ENCODE measurements around the gene KRT17. TPM values are rescaled to one million over a fixed set of nuclear protein-coding genes. Genes with fewer than 3 reads are reported as not detected.

KRT17 gene
- total RNA-seq, 2 experiments from 2014 or later, result not detected

DNA sequence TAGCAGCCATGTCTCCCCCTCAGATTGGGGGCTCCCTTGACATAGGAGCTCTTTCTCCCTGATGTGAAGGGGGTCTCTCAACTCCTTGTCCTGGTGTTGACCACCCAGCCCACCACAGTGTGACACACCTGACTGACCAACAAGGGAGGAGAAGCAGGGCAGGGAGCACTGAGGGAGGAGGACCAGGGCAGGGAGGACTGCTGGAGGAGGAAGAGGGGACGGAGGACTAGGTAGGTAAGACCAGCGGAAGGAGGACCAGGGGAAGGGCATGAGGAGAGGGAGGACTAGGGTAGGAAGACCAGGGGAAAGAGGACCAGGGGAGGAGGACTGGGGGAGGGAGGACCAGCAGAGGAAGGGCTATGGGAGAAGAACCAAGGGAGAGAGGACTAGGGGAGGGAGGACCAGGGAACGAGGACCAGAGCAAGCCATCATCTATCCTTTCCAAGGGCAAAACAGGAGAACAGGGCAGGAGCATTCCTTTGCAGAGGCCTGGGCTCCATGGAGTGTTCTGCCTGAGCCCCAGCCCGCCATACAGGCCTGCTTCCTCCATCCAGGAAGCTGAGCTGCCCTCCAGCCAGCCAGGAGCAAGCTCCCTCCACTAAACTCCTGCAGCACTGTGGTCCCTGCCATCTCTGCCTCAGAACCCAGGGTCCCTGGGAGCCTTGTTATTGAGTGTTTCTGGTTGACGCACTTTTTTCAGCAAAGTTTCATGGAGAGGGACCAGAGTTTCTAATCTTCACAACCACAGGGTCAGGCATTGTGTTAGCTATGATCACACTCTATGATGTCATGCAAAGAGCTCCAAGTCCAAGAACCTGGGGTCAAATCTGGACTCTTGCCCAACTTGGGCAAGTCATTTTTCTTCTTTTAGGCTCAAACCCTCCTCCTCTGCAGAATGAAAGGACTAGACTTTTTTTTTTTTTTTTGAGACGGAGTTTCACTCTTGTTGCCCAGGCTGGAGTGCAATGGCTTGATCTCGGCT lies 15.4 kb upstream of the KRT17 start:
- no peak for DNase-seq
- H3K4me1 Mint-ChIP-seq (ENCODE audit: low read depth), result no peaks in the 10 kb centered on the region
- no peak overlapping the region for H3K4me3 Mint-ChIP-seq
- ATAC-seq, result no peak
- ChIA-PET POLR2A (no interaction called here), CTCF (interaction anchor here (1.5 to 2.2 kb wide), 3 partner anchors 9 to 23 kb away, joined by 3 to 11 read pairs (median 7); no protein-coding TSS in a partner anchor)
- H3K36me3 Mint-ChIP-seq (ENCODE audit: low read depth), result no peaks in the 10 kb centered on the region
- no peaks in the 10 kb centered on the region for H3K27me3 Mint-ChIP-seq (ENCODE audit: low read depth)
- H3K27ac Mint-ChIP-seq, result no peak overlapping the region
- no peaks in the 10 kb centered on the region for H3K9me3 Mint-ChIP-seq (ENCODE audit: insufficient read depth)

DNA sequence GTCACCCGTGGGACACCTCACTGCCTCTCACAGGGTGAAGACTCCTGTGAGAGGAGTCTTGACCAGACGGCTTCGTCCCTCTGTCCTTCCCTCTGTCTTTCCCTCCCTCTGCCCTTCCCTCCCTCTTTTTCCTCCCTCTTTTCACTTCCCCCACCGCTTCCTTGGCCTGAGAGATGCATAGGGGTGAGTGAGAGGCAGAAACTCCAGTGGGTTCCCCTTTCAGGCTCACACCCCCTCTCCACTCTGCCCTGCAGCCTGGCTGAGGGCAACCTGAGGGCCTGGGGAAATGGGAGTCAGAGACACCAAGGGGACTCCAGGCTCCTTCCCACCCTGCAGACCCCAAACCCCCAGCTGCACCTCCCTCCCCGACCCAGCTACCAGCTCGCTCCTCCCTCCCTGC lies 14.6 kb upstream of the KRT17 start:
- ATAC-seq (no peak), DNase-seq (no peak)
- Mint-ChIP-seq H3K4me1 (ENCODE audit: low read depth) (no peaks in the 10 kb centered on the region), H3K27me3 (ENCODE audit: low read depth) (no peaks in the 10 kb centered on the region), H3K36me3 (ENCODE audit: low read depth) (no peaks in the 10 kb centered on the region), H3K27ac (no peak overlapping the region), H3K9me3 (ENCODE audit: insufficient read depth) (no peaks in the 10 kb centered on the region), H3K4me3 (no peak overlapping the region)
- CTCF ChIA-PET, result interaction anchor here (2.2 kb wide), 1 partner anchor 10 kb away, joined by 11 read pairs; no protein-coding TSS in a partner anchor
- POLR2A ChIA-PET, result no interaction called here

DNA sequence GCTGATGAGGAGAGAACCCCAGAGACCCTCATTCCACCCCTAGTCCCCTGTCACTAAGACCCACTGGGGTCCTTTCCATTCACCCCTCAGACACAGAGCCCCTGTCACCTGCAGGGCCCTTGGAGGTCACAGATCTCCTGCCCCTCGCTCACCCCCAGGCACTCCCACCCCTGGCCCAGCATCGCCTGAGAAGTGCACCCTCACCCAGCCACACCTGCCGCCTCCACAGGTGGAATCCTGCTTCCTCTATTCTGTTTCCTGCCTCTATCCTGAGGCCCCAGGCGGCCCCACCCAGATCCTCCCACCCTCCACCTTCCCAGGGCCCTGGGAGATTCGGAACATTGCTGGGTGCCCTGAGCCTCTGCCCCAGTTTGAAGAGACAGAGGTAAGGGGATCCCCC lies 13.8 kb upstream of the KRT17 start:
- ATAC-seq (no peak), DNase-seq (no peak)
- Mint-ChIP-seq H3K4me1 (ENCODE audit: low read depth) (no peaks in the 10 kb centered on the region), H3K27me3 (ENCODE audit: low read depth) (no peaks in the 10 kb centered on the region), H3K27ac (no peak overlapping the region), H3K9me3 (ENCODE audit: insufficient read depth) (no peaks in the 10 kb centered on the region), H3K4me3 (no peak overlapping the region), H3K36me3 (ENCODE audit: low read depth) (no peaks in the 10 kb centered on the region)
- ChIA-PET POLR2A (no interaction called here), CTCF (no interaction called here)

DNA sequence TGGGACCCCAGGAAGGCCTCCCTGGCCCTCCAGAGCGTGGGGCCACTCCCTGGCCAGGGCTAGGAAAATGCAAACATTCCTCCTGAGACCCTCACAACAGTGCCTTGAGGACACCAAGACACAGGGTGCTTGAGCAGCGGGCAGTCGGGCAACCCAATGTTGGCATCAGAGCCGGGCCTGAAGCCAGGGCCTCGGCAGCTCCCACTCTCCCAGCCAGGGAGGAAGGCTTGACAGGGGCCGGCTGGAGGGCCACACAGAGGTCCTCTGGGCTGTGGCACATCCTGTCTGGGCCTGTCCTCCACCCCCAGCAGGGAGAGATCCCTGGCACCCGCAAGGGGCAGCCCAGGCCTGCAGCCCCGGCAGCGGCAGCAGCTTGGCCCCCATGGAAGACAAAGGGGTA lies 12.3 kb upstream of the KRT17 start:
- no peaks in the 10 kb centered on the region for H3K9me3 Mint-ChIP-seq (ENCODE audit: insufficient read depth)
- H3K27ac Mint-ChIP-seq, result no peak overlapping the region
- no peaks in the 10 kb centered on the region for H3K36me3 Mint-ChIP-seq (ENCODE audit: low read depth)
- ChIA-PET POLR2A (no interaction called here), CTCF (interaction anchor here (2.5 kb wide), 1 partner anchor 12 kb away, joined by 11 read pairs; no protein-coding TSS in a partner anchor)
- no peak for DNase-seq
- no peak for ATAC-seq
- no peaks in the 10 kb centered on the region for H3K4me1 Mint-ChIP-seq (ENCODE audit: low read depth)
- H3K27me3 Mint-ChIP-seq (ENCODE audit: low read depth), result no peaks in the 10 kb centered on the region
- no peak overlapping the region for H3K4me3 Mint-ChIP-seq

DNA sequence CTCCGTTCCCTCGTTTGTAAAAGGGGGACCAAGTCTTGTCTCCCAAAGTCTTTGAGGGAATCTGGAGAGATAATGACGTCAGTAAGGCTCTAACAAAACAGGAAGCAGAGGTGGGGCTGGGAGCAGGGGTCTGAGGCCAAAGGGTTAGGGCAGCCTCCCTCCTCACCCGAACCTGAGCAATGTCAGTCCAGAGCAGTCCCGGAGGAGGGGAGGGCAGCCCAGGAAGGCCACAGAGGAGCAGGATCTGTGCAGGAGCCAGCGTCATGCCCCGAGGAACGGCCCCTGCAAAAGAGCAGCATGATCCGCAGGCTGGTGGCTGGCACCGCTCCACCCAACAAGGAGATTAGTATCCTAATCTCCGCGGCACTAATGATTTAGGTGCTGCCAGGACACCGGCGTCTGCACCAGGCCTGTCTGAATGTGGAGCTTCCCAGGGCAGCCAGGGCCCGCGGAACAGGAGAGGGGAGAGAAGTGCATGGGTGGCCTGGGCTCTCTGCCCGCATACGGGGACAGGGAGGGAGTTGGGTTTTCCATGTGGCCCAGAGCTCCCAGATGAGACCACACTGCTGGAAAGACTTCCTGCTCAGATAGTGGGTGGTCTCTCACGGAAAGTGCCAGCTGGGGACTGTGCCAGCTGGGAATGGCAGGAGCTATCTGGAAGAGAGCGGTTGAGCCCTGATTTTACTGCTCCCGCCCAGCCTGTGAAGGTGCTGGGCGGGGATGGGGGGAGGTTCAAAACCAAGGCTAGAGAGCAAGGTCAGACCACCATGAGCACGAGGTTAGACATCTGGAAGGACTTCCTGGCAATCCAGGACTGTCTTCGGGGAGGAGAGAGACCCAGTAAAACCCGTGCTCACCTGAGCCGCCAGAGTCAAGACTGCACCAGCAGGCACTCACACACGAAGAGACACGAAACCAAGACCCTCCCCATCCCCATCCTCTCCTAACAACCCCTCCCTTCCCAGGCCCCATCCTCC lies 11.0 kb upstream of the KRT17 start:
- Mint-ChIP-seq H3K36me3 (ENCODE audit: low read depth) (no peaks in the 10 kb centered on the region), H3K27ac (no peak overlapping the region), H3K4me1 (ENCODE audit: low read depth) (no peaks in the 10 kb centered on the region), H3K9me3 (ENCODE audit: insufficient read depth) (no peaks in the 10 kb centered on the region), H3K27me3 (ENCODE audit: low read depth) (no peaks in the 10 kb centered on the region), H3K4me3 (no peak overlapping the region)
- POLR2A ChIA-PET, result no interaction called here
- DNase-seq, result no peak
- no peak for ATAC-seq
- CTCF ChIA-PET, result interaction anchor here (1.0 to 2.5 kb wide), 3 partner anchors 13 to 28 kb away, joined by 4 to 11 read pairs (median 4); no protein-coding TSS in a partner anchor

DNA sequence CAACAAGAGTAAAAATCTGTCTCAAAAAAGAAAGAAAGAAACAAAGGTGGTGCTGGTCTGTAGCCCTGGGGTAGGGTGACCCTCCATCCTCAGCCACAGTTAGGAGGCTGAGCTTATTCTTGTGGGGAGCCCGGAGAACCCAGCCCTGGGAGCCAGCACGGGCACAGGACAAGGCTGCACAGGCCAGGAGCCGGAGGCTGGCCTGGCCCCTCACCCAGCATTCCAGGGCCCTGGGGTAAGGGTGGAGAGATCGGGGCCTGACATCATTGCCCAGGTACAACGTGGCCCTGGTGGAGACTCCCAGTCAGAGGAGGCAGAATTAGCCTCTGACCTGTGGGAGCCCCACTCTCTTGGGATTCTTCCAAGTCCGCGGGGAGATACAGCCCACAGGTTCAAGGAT lies 10.3 kb upstream of the KRT17 start:
- Mint-ChIP-seq H3K4me1 (ENCODE audit: low read depth) (no peaks in the 10 kb centered on the region), H3K4me3 (no peak overlapping the region), H3K27me3 (ENCODE audit: low read depth) (no peaks in the 10 kb centered on the region), H3K36me3 (ENCODE audit: low read depth) (no peaks in the 10 kb centered on the region), H3K27ac (peak overlapping the region; percentile 34), H3K9me3 (ENCODE audit: insufficient read depth) (no peaks in the 10 kb centered on the region)
- POLR2A ChIA-PET, result no interaction called here
- CTCF ChIA-PET, result interaction anchor here (1.0 to 1.4 kb wide), 3 partner anchors 13 to 31 kb away, joined by 4 read pairs; no protein-coding TSS in a partner anchor
- peak; percentile 28 for ATAC-seq
- DNase-seq, result no peak

DNA sequence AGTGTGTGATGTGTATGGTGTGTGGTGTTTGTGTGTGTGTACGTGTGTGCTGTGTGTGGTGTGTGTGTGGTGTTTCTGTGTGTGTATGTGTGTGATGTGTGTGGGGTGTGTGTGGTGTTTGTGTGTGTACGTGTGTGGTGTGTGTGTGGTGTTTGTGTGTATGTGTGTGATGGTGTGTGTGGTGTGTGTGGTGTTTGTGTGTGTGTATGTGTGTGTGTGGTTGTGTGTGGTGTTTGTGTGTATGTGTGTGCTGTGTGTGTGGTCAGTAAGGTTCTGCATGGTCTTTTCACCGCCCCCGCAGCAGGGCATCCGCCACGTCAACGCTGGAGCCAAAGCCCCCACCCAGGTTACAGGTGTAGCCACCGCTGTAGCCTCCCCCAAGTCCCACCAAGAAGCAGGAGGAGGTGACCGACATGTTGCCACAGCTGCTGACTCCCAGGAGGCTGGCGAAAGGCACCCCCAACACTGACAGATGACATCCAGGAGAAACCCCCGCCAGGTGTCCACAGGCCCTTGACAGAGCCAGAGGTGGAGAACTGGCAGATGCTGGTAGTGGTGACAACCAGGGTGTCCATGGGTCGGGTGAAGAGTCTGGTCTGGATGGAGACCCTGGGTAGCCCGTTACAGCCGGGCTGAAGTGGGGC lies 9.3 kb upstream of the KRT17 start:
- POLR2A ChIA-PET, result no interaction called here
- Mint-ChIP-seq H3K27ac (no peak overlapping the region), H3K4me1 (ENCODE audit: low read depth) (no peaks in the 10 kb centered on the region), H3K27me3 (ENCODE audit: low read depth) (no peaks in the 10 kb centered on the region), H3K36me3 (ENCODE audit: low read depth) (no peaks in the 10 kb centered on the region), H3K4me3 (no peak overlapping the region), H3K9me3 (ENCODE audit: insufficient read depth) (no peaks in the 10 kb centered on the region)
- ATAC-seq (peak; percentile 48), DNase-seq (peak; percentile 30)
- CTCF ChIA-PET, result interaction anchor here (1.3 to 1.4 kb wide), 2 partner anchors 14 to 32 kb away, joined by 4 read pairs; no protein-coding TSS in a partner anchor

DNA sequence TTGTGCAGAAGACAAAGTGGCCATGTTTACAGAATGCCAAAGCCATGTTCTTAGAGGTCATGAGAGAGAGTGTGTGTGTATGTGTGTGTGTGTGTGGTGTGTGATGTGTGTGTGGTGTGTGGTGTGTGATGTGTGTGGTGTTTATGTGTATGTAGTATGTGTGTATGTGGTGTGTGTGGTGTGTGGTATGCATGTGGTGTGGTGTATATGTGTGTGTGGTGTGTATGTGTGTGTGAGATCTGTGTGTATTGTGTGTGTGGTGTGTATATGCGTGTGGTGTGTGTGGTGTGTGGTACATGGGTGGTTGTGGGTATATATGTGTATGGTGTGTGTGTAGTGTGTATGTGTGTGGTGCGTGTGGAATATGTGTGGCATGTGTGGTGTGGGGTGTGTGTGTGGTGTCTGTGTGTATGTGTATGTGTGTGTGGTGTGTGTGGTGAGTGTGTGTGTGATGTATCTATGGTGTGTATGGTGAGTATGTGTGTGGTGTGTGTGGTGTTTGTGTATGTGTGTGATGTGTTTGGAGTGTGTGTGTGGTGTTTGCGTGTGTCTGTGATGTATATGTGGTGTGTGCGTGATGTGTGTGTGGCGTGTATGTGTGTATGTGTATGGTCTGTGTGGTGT lies 8.2 kb upstream of the KRT17 start:
- Mint-ChIP-seq H3K27me3 (ENCODE audit: low read depth) (no peaks in the 10 kb centered on the region), H3K36me3 (ENCODE audit: low read depth) (no peaks in the 10 kb centered on the region), H3K4me3 (no peak overlapping the region), H3K4me1 (ENCODE audit: low read depth) (no peaks in the 10 kb centered on the region), H3K9me3 (ENCODE audit: insufficient read depth) (no peaks in the 10 kb centered on the region), H3K27ac (no peak overlapping the region)
- ChIA-PET POLR2A (no interaction called here), CTCF (no interaction called here)
- DNase-seq, result no peak
- no peak for ATAC-seq

DNA sequence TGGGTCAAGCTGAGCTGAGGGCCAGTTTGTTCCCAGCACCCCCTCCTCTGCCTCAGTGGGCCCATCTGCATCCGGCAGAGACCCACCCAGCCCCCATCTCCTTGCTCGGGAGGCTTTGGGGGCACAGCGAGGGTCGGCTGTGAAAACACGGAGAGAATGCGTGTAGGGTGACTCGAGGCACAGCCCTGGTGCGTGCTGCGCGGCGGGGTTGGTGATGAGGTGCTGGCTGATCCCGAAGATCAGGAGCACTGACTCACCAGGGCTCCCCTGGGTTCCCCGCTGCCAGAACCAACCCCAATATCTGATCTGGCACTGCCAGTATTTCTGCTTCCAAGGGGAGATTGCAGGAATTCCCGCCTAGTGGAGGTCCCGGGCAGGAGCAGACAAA lies 7.5 kb upstream of the KRT17 start:
- H3K27me3 Mint-ChIP-seq (ENCODE audit: low read depth), result no peaks in the 10 kb centered on the region
- CTCF ChIA-PET, result interaction anchor here (2.2 kb wide), 1 partner anchor 17 kb away, joined by 7 read pairs; no protein-coding TSS in a partner anchor
- no peak for DNase-seq

DNA sequence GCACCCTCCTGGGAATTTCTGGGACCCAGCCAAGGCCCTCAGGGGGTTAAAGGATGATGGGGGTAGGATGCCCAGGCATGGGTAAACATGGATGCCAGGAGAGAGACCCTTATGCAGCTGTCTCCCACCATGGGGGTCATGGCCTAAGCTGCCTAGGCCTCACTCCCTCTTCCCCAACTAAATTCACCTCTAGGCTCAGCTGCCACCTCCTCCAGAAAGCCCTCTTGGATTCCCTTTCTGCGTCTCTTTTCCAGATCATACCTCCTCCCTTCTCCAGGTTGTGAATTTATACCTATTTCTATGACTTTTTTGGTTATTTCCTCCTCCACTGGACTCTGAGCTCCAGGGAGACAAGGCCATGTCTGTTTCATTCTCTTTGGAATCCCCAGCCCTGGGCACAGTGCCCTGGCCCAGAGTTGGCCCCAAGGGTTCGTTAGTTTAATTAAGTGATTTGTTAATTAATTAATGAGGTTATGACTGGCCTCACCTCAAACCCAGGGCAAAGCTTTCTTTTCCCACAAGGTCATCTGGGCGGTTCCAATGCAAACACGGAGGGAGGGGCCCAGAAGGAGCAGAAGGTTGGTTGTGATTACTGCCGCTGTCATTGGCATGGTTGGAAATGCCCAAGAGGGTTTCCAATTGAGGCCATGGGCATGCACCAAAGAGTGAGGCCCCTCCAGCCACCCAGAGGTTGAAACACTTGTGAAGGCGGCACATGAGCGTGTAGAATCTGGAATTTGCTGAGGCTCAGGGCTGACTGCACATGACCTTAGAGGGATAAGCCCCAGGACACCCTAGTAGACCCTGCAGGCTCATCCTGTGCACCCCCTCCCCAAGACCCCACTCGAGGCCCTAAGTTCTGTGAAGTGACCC lies 6.9 kb upstream of the KRT17 start:
- no peak overlapping the region for H3K27ac Mint-ChIP-seq
- no peaks in the 10 kb centered on the region for H3K36me3 Mint-ChIP-seq (ENCODE audit: low read depth)
- CTCF ChIA-PET, result interaction anchor here (0.7 to 2.2 kb wide), 2 partner anchors 17 to 82 kb away, joined by 5 to 7 read pairs; no protein-coding TSS in a partner anchor
- POLR2A ChIA-PET, result no interaction called here
- ATAC-seq (no peak), DNase-seq (no peak)
- H3K4me3 Mint-ChIP-seq, result no peak overlapping the region
- no peaks in the 10 kb centered on the region for H3K9me3 Mint-ChIP-seq (ENCODE audit: insufficient read depth)
- H3K27me3 Mint-ChIP-seq (ENCODE audit: low read depth), result no peaks in the 10 kb centered on the region
- no peaks in the 10 kb centered on the region for H3K4me1 Mint-ChIP-seq (ENCODE audit: low read depth)

More for the DNA sequence above, 7.5 kb upstream of the KRT17 start:
- Mint-ChIP-seq H3K36me3 (ENCODE audit: low read depth) (no peaks in the 10 kb centered on the region), H3K4me3 (no peak overlapping the region), H3K9me3 (ENCODE audit: insufficient read depth) (no peaks in the 10 kb centered on the region), H3K27ac (no peak overlapping the region), H3K4me1 (ENCODE audit: low read depth) (no peaks in the 10 kb centered on the region)
- ATAC-seq, result no peak
- POLR2A ChIA-PET, result no interaction called here
